ENCODE results near the gene ZNF212.
A peak's percentile ranks its signal among the peaks of the same experiment; 100 is the strongest.
"Not testable (repeated sequence)": the region's sequence is repeated elsewhere in the genome, so short reads cannot be mapped to it uniquely, and the experiment has no call there.

Gene ZNF212

GRCh38 chr7:149220534-149220933, 18.9 kb upstream of the ZNF212 start:
- no peak for DNase-seq

GRCh38 chr7:149223176-149223575, 16.3 kb upstream of the ZNF212 start:
- no peak for DNase-seq

DNA sequence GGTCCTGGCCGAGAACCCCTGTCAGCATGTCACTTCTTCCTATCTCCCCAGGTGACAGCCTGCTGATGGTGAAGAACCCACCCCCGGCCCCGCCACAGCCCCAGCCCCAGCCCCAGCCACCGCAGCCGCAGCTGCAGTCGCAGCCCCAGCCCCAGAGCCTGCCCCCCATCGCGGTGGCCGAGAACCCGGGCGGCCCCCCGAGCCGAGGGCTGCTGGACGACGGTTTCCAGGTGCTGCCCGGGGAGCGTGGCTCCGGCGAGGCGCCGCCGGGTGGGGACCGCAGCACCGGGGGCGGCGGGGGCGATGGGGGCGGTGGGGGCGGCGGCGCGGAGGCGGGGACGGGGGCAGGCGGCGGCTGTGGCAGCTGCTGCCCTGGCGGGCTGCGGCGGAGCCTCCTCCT, 15.7 kb upstream of the ZNF212 start:
- no peak for DNase-seq

DNA sequence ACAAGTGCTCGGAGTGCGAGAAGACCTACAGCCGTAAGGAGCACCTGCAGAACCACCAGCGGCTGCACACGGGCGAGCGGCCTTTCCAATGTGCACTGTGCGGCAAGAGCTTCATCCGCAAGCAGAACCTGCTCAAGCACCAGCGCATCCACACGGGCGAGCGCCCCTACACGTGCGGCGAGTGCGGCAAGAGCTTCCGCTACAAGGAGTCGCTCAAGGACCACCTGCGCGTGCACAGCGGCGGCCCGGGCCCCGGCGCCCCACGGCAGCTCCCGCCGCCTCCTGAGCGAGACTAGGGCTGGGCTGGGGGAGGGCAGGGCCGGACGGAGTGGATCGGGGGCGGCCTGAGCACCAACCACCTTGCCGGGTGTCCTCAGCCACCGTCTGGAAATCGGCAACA, 15.1 kb upstream of the ZNF212 start:
- no peak for DNase-seq

- no peak for DNase-seq
These were observed 14.3 kb upstream of the ZNF212 start for GRCh38 chr7:149225106-149225505.

GRCh38 chr7:149225656-149226055, 13.8 kb upstream of the ZNF212 start:
- DNase-seq = no peak

DNA sequence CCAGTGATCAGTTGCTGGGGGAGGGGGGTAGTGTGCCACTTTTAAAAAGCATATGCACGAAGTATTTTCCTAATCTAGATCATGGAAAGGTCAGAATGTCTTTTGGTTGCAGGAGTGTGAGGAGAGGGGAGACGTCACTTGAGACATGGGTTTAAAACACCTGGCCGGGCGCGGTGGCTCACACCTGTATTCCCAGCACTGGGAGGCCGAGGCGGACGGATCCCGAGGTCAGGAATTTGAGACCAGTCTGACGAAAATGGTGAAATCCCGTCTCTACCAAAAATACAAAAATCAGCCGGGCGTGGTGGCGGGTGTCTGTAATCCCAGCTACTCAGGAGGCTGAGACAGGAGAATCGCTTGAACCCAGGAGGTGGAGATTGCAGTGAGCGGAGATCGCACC, 13.1 kb upstream of the ZNF212 start:
- DNase-seq = not testable (repeated sequence)

- no peak for DNase-seq
These were observed 12.5 kb upstream of the ZNF212 start for GRCh38 chr7:149226840-149227494.

GRCh38 chr7:149228831-149229471, 10.5 kb upstream of the ZNF212 start:
- DNase-seq = peak; percentile 16

- DNase-seq = peak; percentile 19
These were observed 9.9 kb upstream of the ZNF212 start for GRCh38 chr7:149229526-149229925.

DNA sequence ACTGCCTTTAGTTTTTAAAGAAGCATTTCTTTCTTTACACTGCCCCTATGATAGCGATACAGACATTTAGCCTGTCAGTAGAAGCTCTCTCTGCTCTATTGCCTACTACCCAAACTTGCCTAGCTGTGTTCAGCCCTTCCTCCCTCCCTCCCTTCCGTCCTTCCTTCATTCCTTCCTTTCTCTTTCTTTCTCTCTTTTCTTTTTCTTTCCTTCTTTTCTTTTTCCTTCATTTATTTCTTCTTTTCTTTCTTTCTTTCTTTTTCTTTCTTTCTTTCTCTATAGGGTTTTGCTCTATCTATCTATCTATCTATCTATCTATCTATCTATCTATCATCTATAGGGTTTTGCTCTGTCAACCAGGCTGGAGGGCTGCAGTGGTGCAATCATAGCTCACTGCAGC, 7.1 kb upstream of the ZNF212 start:
- DNase-seq = no peak

DNA sequence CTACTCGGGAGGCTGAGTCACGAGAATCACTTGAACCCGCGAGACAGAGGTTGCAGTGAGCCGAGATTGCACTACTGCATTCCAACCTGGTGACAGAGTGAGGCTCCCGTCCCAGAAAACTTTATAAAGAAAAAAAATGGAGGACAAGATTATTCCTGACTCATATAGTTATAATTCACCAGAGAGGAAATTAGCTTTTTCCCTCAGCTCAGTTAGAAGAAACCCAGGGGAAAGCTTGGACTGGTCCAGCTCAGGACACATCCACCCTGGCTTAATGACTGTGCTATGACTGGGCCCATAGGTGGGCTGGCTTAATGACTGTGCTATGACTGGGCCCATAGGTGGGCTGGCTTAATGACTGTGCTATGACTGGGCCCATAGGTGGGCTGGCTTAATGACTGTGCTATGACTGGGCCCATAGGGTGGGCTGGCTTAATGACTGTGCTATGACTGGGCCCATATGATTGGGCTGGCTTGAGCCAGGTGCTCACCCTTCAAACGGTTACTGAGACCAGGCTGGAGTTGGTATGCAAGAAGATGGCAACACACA, 5.7 kb upstream of the ZNF212 start:
- DNase-seq = not testable (repeated sequence)

GRCh38 chr7:149237502-149237901, 1.9 kb upstream of the ZNF212 start:
- DNase-seq = no peak

- DNase-seq = no peak
These were observed 1.4 kb upstream of the ZNF212 start for GRCh38 chr7:149238051-149238450.

- DNase-seq = no peak
These were observed 1.2 kb downstream of the ZNF212 start for GRCh38 chr7:149240637-149241036.

DNA sequence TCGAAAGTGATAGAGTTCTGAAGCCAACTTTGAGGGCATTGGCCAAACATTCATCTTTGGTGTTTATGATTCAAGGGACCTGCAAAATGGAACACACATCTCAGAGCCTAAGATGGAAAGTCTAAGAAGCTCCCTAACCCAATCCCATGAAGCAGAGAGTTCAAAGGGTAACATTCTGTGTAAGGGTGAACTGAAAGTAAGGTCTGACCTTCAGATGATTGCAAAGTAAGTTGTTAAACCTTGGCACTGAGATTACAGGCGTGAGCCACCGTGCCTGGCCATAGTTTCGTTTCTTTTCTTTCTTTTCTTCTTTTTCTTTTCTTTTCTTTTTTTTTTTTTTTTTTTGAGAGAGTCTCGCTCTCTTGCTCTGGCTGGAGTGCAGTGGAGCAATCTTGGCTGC, 2.2 kb downstream of the ZNF212 start:
- no peak for DNase-seq

DNA sequence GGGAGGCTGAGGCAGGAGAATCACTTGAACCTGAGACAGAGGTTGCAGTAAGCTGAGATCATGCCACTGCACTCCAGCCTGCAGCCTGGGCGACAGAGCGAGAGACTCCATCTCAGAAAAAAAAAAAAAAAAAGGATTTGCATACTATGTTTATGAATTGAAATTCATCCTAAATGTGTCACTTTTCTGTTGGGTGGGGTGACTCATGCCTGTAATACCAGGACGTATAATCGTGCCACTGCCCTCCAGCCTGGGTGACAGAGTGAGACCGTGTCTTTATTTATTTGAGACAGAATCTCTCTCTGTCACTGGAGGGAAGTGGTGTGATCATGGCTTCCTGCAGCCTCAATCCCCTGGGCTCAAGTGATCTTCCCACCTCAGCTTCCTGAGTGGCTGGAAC, 5.8 kb downstream of the ZNF212 start:
- DNase-seq = no peak

- no peak for DNase-seq
These were observed 6.3 kb downstream of the ZNF212 start for GRCh38 chr7:149245744-149246143.

DNA sequence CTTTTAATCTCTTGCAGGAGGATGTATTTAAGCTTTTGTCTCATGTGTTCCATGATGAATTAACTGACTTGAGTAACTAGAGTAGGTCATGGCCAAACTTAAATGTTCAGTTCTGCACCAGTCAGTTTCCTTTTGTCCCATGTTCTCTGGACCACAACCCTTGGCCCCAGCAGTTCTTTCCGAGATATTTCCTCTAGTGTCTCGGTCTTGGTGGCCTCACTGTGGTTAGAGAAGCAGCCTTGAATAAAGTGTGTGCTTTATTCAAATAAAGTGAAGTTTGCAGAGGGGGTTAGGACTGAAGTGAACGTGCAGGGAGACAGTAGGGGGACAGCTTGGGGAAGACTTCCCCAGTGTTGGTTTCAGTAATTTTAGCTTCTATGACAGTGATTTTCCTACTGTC, 9.3 kb downstream of the ZNF212 start:
- DNase-seq = no peak

GRCh38 chr7:149250151-149250550, 10.7 kb downstream of the ZNF212 start:
- DNase-seq = not testable (repeated sequence)

- DNase-seq = not testable (repeated sequence)
These were observed 12.1 kb downstream of the ZNF212 start for GRCh38 chr7:149251518-149251917.

DNA sequence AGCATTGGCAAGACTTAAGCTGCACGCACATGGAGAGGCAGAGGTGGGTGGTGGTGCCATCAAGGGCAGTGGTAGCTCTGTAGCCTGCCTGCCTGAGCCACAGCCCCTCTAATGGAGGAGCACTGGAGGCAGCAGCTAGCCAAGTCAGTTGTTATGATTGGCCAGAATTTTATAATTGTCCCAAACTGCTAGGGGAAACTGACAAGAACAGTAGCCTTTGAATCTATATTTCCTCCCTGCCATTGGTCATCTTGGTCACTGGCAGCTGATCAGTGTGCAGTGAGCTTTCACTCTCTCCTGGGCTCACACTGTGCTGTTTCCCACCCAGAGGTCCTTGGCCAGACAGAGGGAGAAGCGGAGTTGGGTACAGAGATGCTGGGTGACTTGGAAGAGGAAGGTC, 12.9 kb downstream of the ZNF212 start:
- no peak for DNase-seq

DNA sequence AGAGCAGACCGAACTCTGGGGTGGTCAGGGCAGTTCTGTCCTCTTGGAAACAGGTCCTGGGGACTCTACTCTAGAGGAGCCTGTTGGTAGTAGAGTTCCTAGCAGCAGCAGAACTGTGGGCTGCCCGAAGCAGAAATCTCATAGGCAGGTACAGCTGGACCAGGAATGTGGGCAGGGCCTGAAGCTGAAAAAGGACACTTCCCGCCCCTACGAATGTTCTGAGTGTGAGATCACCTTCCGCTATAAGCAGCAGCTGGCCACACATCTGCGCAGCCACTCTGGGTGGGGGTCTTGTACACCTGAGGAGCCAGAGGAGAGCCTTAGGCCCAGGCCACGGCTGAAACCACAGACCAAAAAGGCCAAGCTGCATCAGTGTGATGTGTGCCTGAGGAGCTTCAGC, 14.2 kb downstream of the ZNF212 start:
- no peak for DNase-seq

DNA sequence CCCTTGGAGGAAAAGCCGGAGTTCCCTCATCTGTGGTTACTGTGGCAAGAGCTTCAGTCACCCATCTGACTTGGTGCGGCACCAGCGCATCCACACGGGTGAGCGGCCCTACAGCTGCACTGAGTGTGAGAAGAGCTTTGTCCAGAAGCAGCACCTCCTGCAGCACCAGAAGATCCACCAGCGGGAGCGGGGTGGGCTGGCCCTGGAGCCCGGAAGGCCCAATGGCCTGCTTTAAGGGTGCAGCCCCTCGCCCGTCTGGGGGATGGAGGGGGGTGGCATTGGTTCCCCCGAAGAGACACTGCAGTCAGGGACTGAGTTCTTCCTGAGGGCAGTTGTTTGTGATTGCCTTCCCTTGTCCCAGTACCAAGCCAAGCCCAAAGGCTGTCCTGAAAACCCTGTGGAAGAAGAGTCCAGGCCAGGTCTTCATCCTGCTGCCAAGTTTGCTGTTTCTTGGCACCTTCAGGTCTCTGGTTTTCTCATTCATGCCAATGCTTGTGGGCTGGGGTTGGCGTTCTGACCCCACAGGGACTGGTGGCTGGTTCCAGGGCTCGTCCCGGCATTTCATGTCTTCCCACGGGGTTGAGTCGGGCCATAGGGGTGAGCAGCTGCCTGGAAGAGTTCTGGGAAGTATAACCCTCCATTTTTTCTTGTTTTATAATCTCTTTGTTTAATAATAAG, 14.9 kb downstream of the ZNF212 start:
- no peak for DNase-seq

Measured in hematopoietic multipotent progenitor cell treated with erythropoietin and hydrocortisone succinate and interleukin-3 and kit ligand, for 4 days (in vitro differentiated cells).